AG10803 (cell line): ENCODE measurements around the gene ADNP.

Source experiments
- DNase-seq: peaks from one replicate; pipeline ENCODE4 v3.0.0; 2010; ENCODE audit warnings: low read depth
- H3K4me3 ChIP-seq: 2 replicates; pipeline ENCODE4 v1.5.1; 2011; ENCODE audit warnings: mild to moderate bottlenecking, low read length, control low read depth
- CTCF ChIP-seq: conservative IDR thresholded peaks from 2 replicates; pipeline ENCODE4 v1.5.1; 2011; ENCODE audit warnings: mild to moderate bottlenecking, low read length, control low read depth, inconsistent platforms

The ADNP gene

GRCh38 chr20:50865114-50865513 lies 66.1 kb downstream of the ADNP start:
- no peak for DNase-seq
- no peak overlapping the region for H3K4me3 ChIP-seq
- no peak for TF ChIP-seq CTCF

DNA sequence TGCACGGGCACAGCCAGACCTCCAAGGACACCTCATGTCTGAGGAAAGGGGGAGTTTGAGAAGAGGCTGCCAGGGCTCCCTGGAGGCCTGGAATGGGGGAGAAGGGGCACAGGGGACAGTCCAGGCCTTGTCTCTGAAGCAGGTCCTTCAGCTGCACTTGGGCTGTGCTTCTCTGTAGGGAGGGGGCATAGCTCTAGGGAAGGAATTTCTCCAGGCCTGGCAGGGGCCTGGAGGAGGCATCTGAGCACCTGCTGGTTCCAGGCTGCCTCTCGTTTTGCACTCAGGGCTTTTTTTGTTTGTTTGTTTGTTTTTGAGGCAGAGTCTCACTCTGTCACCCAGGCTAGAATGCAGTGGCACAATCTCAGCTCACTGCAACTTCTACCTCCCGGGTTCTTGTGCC lies 68.7 kb downstream of the ADNP start:
- DNase-seq, result no peak
- no peak overlapping the region for H3K4me3 ChIP-seq
- TF ChIP-seq CTCF, result no peak

DNA sequence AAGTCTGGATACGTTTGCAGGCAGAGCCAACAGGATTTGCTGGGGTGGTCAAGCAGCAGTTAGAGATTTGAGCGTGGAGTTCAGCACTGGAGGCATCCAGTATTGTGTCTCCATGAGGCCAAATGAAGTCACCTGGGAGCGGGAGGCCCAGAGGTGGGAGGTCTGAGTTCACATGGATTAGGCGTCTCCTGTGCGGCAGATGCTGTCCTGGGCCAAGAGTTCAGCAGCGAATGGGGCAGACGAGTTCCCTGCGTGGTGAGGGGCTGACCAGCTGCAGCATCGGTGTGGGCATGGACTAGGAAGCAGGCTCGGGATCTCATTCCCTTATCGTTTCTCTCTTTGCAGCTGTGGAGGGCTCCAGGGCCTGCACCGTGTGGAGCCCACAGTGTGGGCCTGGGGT lies 70.2 kb downstream of the ADNP start:
- no peak for DNase-seq
- TF ChIP-seq CTCF, result no peak
- H3K4me3 ChIP-seq, result no peak overlapping the region

- no peak overlapping the region for H3K4me3 ChIP-seq
- TF ChIP-seq CTCF, result no peak
- DNase-seq, result no peak
These were observed 72.1 kb downstream of the ADNP start for GRCh38 chr20:50859161-50859560.

GRCh38 chr20:50858525-50858924 lies 72.7 kb downstream of the ADNP start:
- TF ChIP-seq CTCF, result no peak
- no peak for DNase-seq
- H3K4me3 ChIP-seq, result no peak overlapping the region

- H3K4me3 ChIP-seq, result no peak overlapping the region
- no peak for TF ChIP-seq CTCF
- DNase-seq, result no peak
These were observed 73.9 kb downstream of the ADNP start for GRCh38 chr20:50857348-50857747.

- TF ChIP-seq CTCF, result no peak
- DNase-seq, result no peak
- no peak overlapping the region for H3K4me3 ChIP-seq
These were observed 74.7 kb downstream of the ADNP start for GRCh38 chr20:50856475-50857041.
